Measurements from ENCODE around the gene ABCG4. TPM values are rescaled to one million over a fixed set of nuclear protein-coding genes. Genes with fewer than 3 reads are reported as not detected.
A peak's percentile ranks its signal among the peaks of the same experiment; 100 is the strongest.
"Not testable (repeated sequence)": the region's sequence is repeated elsewhere in the genome, so short reads cannot be mapped to it uniquely, and the experiment has no call there.

Gene ABCG4
- total RNA-seq, 1 experiment from 2014 or later, result 0.25 TPM

- no peak for DNase-seq (ENCODE audit: low spot score)
Measured at GRCh38 chr11:119115484-119116234, 33.2 kb upstream of the ABCG4 start.

GRCh38 chr11:119116235-119116594, 32.6 kb upstream of the ABCG4 start:
- DNase-seq (ENCODE audit: low spot score), result no peak

- no peak for DNase-seq (ENCODE audit: low spot score)
Measured at GRCh38 chr11:119116601-119117000, 32.3 kb upstream of the ABCG4 start.

- no peak for DNase-seq (ENCODE audit: low spot score)
Measured at GRCh38 chr11:119117004-119117706, 31.7 kb upstream of the ABCG4 start.

- no peak for DNase-seq (ENCODE audit: low spot score)
Measured at GRCh38 chr11:119118227-119118626, 30.6 kb upstream of the ABCG4 start.

- DNase-seq (ENCODE audit: low spot score), result no peak
Measured at GRCh38 chr11:119118946-119119345, 29.9 kb upstream of the ABCG4 start.

- peak; percentile 60 for DNase-seq (ENCODE audit: low spot score)
Measured at GRCh38 chr11:119120639-119121007, 28.2 kb upstream of the ABCG4 start.

GRCh38 chr11:119121008-119121810, 27.6 kb upstream of the ABCG4 start, which contains the start of gene HINFP:
TSS of gene HINFP (plus strand) at chr11:119121580. CDS start at chr11:119126945, 5,365 bp downstream.
- DNase-seq (ENCODE audit: low spot score), result peak; percentile 99

GRCh38 chr11:119121811-119122124, 27.1 kb upstream of the ABCG4 start:
- DNase-seq (ENCODE audit: low spot score), result no peak

GRCh38 chr11:119125821-119126220, 23.0 kb upstream of the ABCG4 start:
- no peak for DNase-seq (ENCODE audit: low spot score)

- DNase-seq (ENCODE audit: low spot score), result no peak
Measured at GRCh38 chr11:119126675-119127268, 22.1 kb upstream of the ABCG4 start.

GRCh38 chr11:119130662-119131061, 18.2 kb upstream of the ABCG4 start:
- no peak for DNase-seq (ENCODE audit: low spot score)

GRCh38 chr11:119134389-119134978, 14.4 kb upstream of the ABCG4 start:
- DNase-seq (ENCODE audit: low spot score), result no peak

- not testable (repeated sequence) for DNase-seq (ENCODE audit: low spot score)
Measured at GRCh38 chr11:119139276-119139675, 9.6 kb upstream of the ABCG4 start.

- peak; percentile 64 for DNase-seq (ENCODE audit: low spot score)
Measured at GRCh38 chr11:119144825-119145486, 3.9 kb upstream of the ABCG4 start.

- no peak for DNase-seq (ENCODE audit: low spot score)
Measured at GRCh38 chr11:119145551-119145950, 3.3 kb upstream of the ABCG4 start.

GRCh38 chr11:119147604-119148333, 1.1 kb upstream of the ABCG4 start:
- no peak for DNase-seq (ENCODE audit: low spot score)

- DNase-seq (ENCODE audit: low spot score), result no peak
Measured at GRCh38 chr11:119148720-119149017, 183 bp upstream of the ABCG4 start.

- DNase-seq (ENCODE audit: low spot score), result no peak
Measured at GRCh38 chr11:119149786-119150275, 979 bp downstream of the ABCG4 start.

- no peak for DNase-seq (ENCODE audit: low spot score)
Measured at GRCh38 chr11:119152043-119152442, 3.2 kb downstream of the ABCG4 start.

- DNase-seq (ENCODE audit: low spot score), result no peak
Measured at GRCh38 chr11:119152604-119153003, 3.8 kb downstream of the ABCG4 start.
